Measurements from ENCODE around the gene FRMD5.

The FRMD5 gene

GRCh38 chr15:43899928-43900327 lies 295.1 kb downstream of the FRMD5 start:
- DNase-seq = no peak
- H3K27me3 ChIP-seq (replicated peaks; ENCODE audit: control insufficient read depth, insufficient read depth, low read length, poor library complexity, severe bottlenecking) = no peaks in the 10 kb centered on the region
- H3K36me3 ChIP-seq (ENCODE audit: control insufficient read depth, insufficient read depth, low read length) = no peaks in the 10 kb centered on the region
- H3K27ac ChIP-seq (ENCODE audit: insufficient read depth, low read length, poor library complexity, severe bottlenecking) = no peak overlapping the region
- no peak overlapping the region for H3K4me3 ChIP-seq (ENCODE audit: insufficient read depth, low read depth, low read length, poor library complexity, severe bottlenecking)
- peaks cover 3% of the 10 kb centered on the region for H3K4me1 ChIP-seq (ENCODE audit: control insufficient read depth, insufficient read depth, low read length, poor library complexity, severe bottlenecking)
- H3K9me3 ChIP-seq (ENCODE audit: control insufficient read depth, low read length) = no peaks in the 10 kb centered on the region

- Histone ChIP-seq H3K4me3 (ENCODE audit: insufficient read depth, low read depth, low read length, poor library complexity, severe bottlenecking) (no peak overlapping the region), H3K9me3 (ENCODE audit: control insufficient read depth, low read length) (no peaks in the 10 kb centered on the region), H3K4me1 (ENCODE audit: control insufficient read depth, insufficient read depth, low read length, poor library complexity, severe bottlenecking) (peaks cover 2% of the 10 kb centered on the region), H3K27ac (ENCODE audit: insufficient read depth, low read length, poor library complexity, severe bottlenecking) (no peak overlapping the region), H3K27me3 (replicated peaks; ENCODE audit: control insufficient read depth, insufficient read depth, low read length, poor library complexity, severe bottlenecking) (no peaks in the 10 kb centered on the region), H3K36me3 (ENCODE audit: control insufficient read depth, insufficient read depth, low read length) (no peaks in the 10 kb centered on the region)
- DNase-seq = no peak
Measured at GRCh38 chr15:43898891-43899290, 296.2 kb downstream of the FRMD5 start.

- Histone ChIP-seq H3K9me3 (ENCODE audit: control insufficient read depth, low read length) (no peaks in the 10 kb centered on the region), H3K36me3 (ENCODE audit: control insufficient read depth, insufficient read depth, low read length) (no peaks in the 10 kb centered on the region), H3K27ac (ENCODE audit: insufficient read depth, low read length, poor library complexity, severe bottlenecking) (no peak overlapping the region), H3K4me3 (ENCODE audit: insufficient read depth, low read depth, low read length, poor library complexity, severe bottlenecking) (no peak overlapping the region), H3K27me3 (replicated peaks; ENCODE audit: control insufficient read depth, insufficient read depth, low read length, poor library complexity, severe bottlenecking) (no peaks in the 10 kb centered on the region), H3K4me1 (ENCODE audit: control insufficient read depth, insufficient read depth, low read length, poor library complexity, severe bottlenecking) (no peaks in the 10 kb centered on the region)
- no peak for DNase-seq
Measured at GRCh38 chr15:43896543-43896942, 298.5 kb downstream of the FRMD5 start.

- no peaks in the 10 kb centered on the region for H3K36me3 ChIP-seq (ENCODE audit: control insufficient read depth, insufficient read depth, low read length)
- no peaks in the 10 kb centered on the region for H3K27me3 ChIP-seq (replicated peaks; ENCODE audit: control insufficient read depth, insufficient read depth, low read length, poor library complexity, severe bottlenecking)
- H3K9me3 ChIP-seq (ENCODE audit: control insufficient read depth, low read length) = no peaks in the 10 kb centered on the region
- no peak overlapping the region for H3K27ac ChIP-seq (ENCODE audit: insufficient read depth, low read length, poor library complexity, severe bottlenecking)
- no peak for DNase-seq
- no peak overlapping the region for H3K4me3 ChIP-seq (ENCODE audit: insufficient read depth, low read depth, low read length, poor library complexity, severe bottlenecking)
- H3K4me1 ChIP-seq (ENCODE audit: control insufficient read depth, insufficient read depth, low read length, poor library complexity, severe bottlenecking) = no peaks in the 10 kb centered on the region
Measured at GRCh38 chr15:43895586-43895985, 299.5 kb downstream of the FRMD5 start.

GRCh38 chr15:43893956-43894355 lies 301.1 kb downstream of the FRMD5 start:
- Histone ChIP-seq H3K4me3 (ENCODE audit: insufficient read depth, low read depth, low read length, poor library complexity, severe bottlenecking) (no peak overlapping the region), H3K27me3 (replicated peaks; ENCODE audit: control insufficient read depth, insufficient read depth, low read length, poor library complexity, severe bottlenecking) (no peaks in the 10 kb centered on the region), H3K36me3 (ENCODE audit: control insufficient read depth, insufficient read depth, low read length) (no peaks in the 10 kb centered on the region), H3K9me3 (ENCODE audit: control insufficient read depth, low read length) (no peaks in the 10 kb centered on the region), H3K4me1 (ENCODE audit: control insufficient read depth, insufficient read depth, low read length, poor library complexity, severe bottlenecking) (no peaks in the 10 kb centered on the region), H3K27ac (ENCODE audit: insufficient read depth, low read length, poor library complexity, severe bottlenecking) (no peak overlapping the region)
- DNase-seq = no peak

- no peak for DNase-seq
- H3K4me3 ChIP-seq (ENCODE audit: insufficient read depth, low read depth, low read length, poor library complexity, severe bottlenecking) = no peak overlapping the region
- H3K4me1 ChIP-seq (ENCODE audit: control insufficient read depth, insufficient read depth, low read length, poor library complexity, severe bottlenecking) = no peaks in the 10 kb centered on the region
- H3K36me3 ChIP-seq (ENCODE audit: control insufficient read depth, insufficient read depth, low read length) = no peaks in the 10 kb centered on the region
- no peaks in the 10 kb centered on the region for H3K27me3 ChIP-seq (replicated peaks; ENCODE audit: control insufficient read depth, insufficient read depth, low read length, poor library complexity, severe bottlenecking)
- no peaks in the 10 kb centered on the region for H3K9me3 ChIP-seq (ENCODE audit: control insufficient read depth, low read length)
- H3K27ac ChIP-seq (ENCODE audit: insufficient read depth, low read length, poor library complexity, severe bottlenecking) = no peak overlapping the region
Measured at GRCh38 chr15:43889042-43889441, 306.0 kb downstream of the FRMD5 start.

GRCh38 chr15:43887901-43888300 lies 307.2 kb downstream of the FRMD5 start:
- H3K4me3 ChIP-seq (ENCODE audit: insufficient read depth, low read depth, low read length, poor library complexity, severe bottlenecking) = no peak overlapping the region
- no peaks in the 10 kb centered on the region for H3K9me3 ChIP-seq (ENCODE audit: control insufficient read depth, low read length)
- no peaks in the 10 kb centered on the region for H3K27me3 ChIP-seq (replicated peaks; ENCODE audit: control insufficient read depth, insufficient read depth, low read length, poor library complexity, severe bottlenecking)
- no peak for DNase-seq
- no peaks in the 10 kb centered on the region for H3K4me1 ChIP-seq (ENCODE audit: control insufficient read depth, insufficient read depth, low read length, poor library complexity, severe bottlenecking)
- H3K36me3 ChIP-seq (ENCODE audit: control insufficient read depth, insufficient read depth, low read length) = no peaks in the 10 kb centered on the region
- H3K27ac ChIP-seq (ENCODE audit: insufficient read depth, low read length, poor library complexity, severe bottlenecking) = no peak overlapping the region

- DNase-seq = no peak
- Histone ChIP-seq H3K36me3 (ENCODE audit: control insufficient read depth, insufficient read depth, low read length) (no peaks in the 10 kb centered on the region), H3K9me3 (ENCODE audit: control insufficient read depth, low read length) (no peaks in the 10 kb centered on the region), H3K4me1 (ENCODE audit: control insufficient read depth, insufficient read depth, low read length, poor library complexity, severe bottlenecking) (no peaks in the 10 kb centered on the region), H3K4me3 (ENCODE audit: insufficient read depth, low read depth, low read length, poor library complexity, severe bottlenecking) (no peak overlapping the region), H3K27ac (ENCODE audit: insufficient read depth, low read length, poor library complexity, severe bottlenecking) (no peak overlapping the region), H3K27me3 (replicated peaks; ENCODE audit: control insufficient read depth, insufficient read depth, low read length, poor library complexity, severe bottlenecking) (no peaks in the 10 kb centered on the region)
Measured at GRCh38 chr15:43886558-43886957, 308.5 kb downstream of the FRMD5 start.

GRCh38 chr15:43883571-43883970 lies 311.5 kb downstream of the FRMD5 start:
- Histone ChIP-seq H3K27ac (ENCODE audit: insufficient read depth, low read length, poor library complexity, severe bottlenecking) (no peak overlapping the region), H3K4me1 (ENCODE audit: control insufficient read depth, insufficient read depth, low read length, poor library complexity, severe bottlenecking) (no peaks in the 10 kb centered on the region), H3K9me3 (ENCODE audit: control insufficient read depth, low read length) (no peaks in the 10 kb centered on the region), H3K4me3 (ENCODE audit: insufficient read depth, low read depth, low read length, poor library complexity, severe bottlenecking) (no peak overlapping the region), H3K36me3 (ENCODE audit: control insufficient read depth, insufficient read depth, low read length) (no peaks in the 10 kb centered on the region), H3K27me3 (replicated peaks; ENCODE audit: control insufficient read depth, insufficient read depth, low read length, poor library complexity, severe bottlenecking) (no peaks in the 10 kb centered on the region)
- DNase-seq = no peak

GRCh38 chr15:43881944-43882343 lies 313.1 kb downstream of the FRMD5 start:
- no peak for DNase-seq
- Histone ChIP-seq H3K9me3 (ENCODE audit: control insufficient read depth, low read length) (no peaks in the 10 kb centered on the region), H3K27me3 (replicated peaks; ENCODE audit: control insufficient read depth, insufficient read depth, low read length, poor library complexity, severe bottlenecking) (no peaks in the 10 kb centered on the region), H3K4me1 (ENCODE audit: control insufficient read depth, insufficient read depth, low read length, poor library complexity, severe bottlenecking) (no peaks in the 10 kb centered on the region), H3K4me3 (ENCODE audit: insufficient read depth, low read depth, low read length, poor library complexity, severe bottlenecking) (no peak overlapping the region), H3K36me3 (ENCODE audit: control insufficient read depth, insufficient read depth, low read length) (no peaks in the 10 kb centered on the region), H3K27ac (ENCODE audit: insufficient read depth, low read length, poor library complexity, severe bottlenecking) (no peak overlapping the region)

- Histone ChIP-seq H3K27ac (ENCODE audit: insufficient read depth, low read length, poor library complexity, severe bottlenecking) (no peak overlapping the region), H3K27me3 (replicated peaks; ENCODE audit: control insufficient read depth, insufficient read depth, low read length, poor library complexity, severe bottlenecking) (no peaks in the 10 kb centered on the region), H3K4me3 (ENCODE audit: insufficient read depth, low read depth, low read length, poor library complexity, severe bottlenecking) (no peak overlapping the region), H3K4me1 (ENCODE audit: control insufficient read depth, insufficient read depth, low read length, poor library complexity, severe bottlenecking) (no peaks in the 10 kb centered on the region), H3K36me3 (ENCODE audit: control insufficient read depth, insufficient read depth, low read length) (no peaks in the 10 kb centered on the region), H3K9me3 (ENCODE audit: control insufficient read depth, low read length) (no peaks in the 10 kb centered on the region)
- no peak for DNase-seq
Measured at GRCh38 chr15:43881245-43881644, 313.8 kb downstream of the FRMD5 start.
